ENCODE data around the gene BCS1L.

BCS1L gene

GRCh38 chr2:218627939-218628338 lies 31.5 kb upstream of the BCS1L start:
- no peaks in the 10 kb centered on the region for H3K27me3 ChIP-seq (ENCODE audit: insufficient read depth, poor library complexity, severe bottlenecking)
- H3K4me3 ChIP-seq (replicated peaks; ENCODE audit: insufficient read depth, low read length) = no peak overlapping the region
- TF ChIP-seq POLR2AphosphoS5 (IDR thresholded peaks at IDR 0.05; ENCODE audit: low read depth) = no peak
- TF ChIP-seq CTCF (IDR thresholded peaks at IDR 0.05; ENCODE audit: insufficient read depth, low read length) = no peak
- TF ChIP-seq GABPA (IDR thresholded peaks at IDR 0.05; ENCODE audit: low read depth) = no peak
- TF ChIP-seq REST (IDR thresholded peaks at IDR 0.05; ENCODE audit: insufficient replicate concordance, low read depth) = no peak
- TF ChIP-seq SPI1 (IDR thresholded peaks at IDR 0.05; ENCODE audit: borderline replicate concordance, low read depth) = no peak
- no peak for DNase-seq (ENCODE audit: low read depth in 1 of 2, low spot score in 1 of 2)
- H3K27ac ChIP-seq (replicated peaks) = no peak overlapping the region

GRCh38 chr2:218631837-218632236 lies 27.6 kb upstream of the BCS1L start:
- no peak overlapping the region for H3K27ac ChIP-seq (replicated peaks)
- no peak for DNase-seq (ENCODE audit: low read depth in 1 of 2, low spot score in 1 of 2)
- H3K4me3 ChIP-seq (replicated peaks; ENCODE audit: insufficient read depth, low read length) = no peak overlapping the region
- H3K27me3 ChIP-seq (ENCODE audit: insufficient read depth, poor library complexity, severe bottlenecking) = no peaks in the 10 kb centered on the region
- TF ChIP-seq CTCF (IDR thresholded peaks at IDR 0.05; ENCODE audit: insufficient read depth, low read length) (no peak), GABPA (IDR thresholded peaks at IDR 0.05; ENCODE audit: low read depth) (no peak), REST (IDR thresholded peaks at IDR 0.05; ENCODE audit: insufficient replicate concordance, low read depth) (no peak), SPI1 (IDR thresholded peaks at IDR 0.05; ENCODE audit: borderline replicate concordance, low read depth) (no peak)

GRCh38 chr2:218635719-218636118 lies 23.8 kb upstream of the BCS1L start:
- Histone ChIP-seq H3K4me3 (replicated peaks; ENCODE audit: insufficient read depth, low read length) (no peak overlapping the region), H3K27me3 (ENCODE audit: insufficient read depth, poor library complexity, severe bottlenecking) (no peaks in the 10 kb centered on the region), H3K27ac (replicated peaks) (no peak overlapping the region)
- no peak for DNase-seq (ENCODE audit: low read depth in 1 of 2, low spot score in 1 of 2)
- no peak for TF ChIP-seq GABPA (IDR thresholded peaks at IDR 0.05; ENCODE audit: low read depth)
- no peak for TF ChIP-seq POLR2AphosphoS5 (IDR thresholded peaks at IDR 0.05; ENCODE audit: low read depth)
- TF ChIP-seq CTCF (IDR thresholded peaks at IDR 0.05; ENCODE audit: insufficient read depth, low read length) = no peak
- TF ChIP-seq SPI1 (IDR thresholded peaks at IDR 0.05; ENCODE audit: borderline replicate concordance, low read depth) = no peak
- no peak for TF ChIP-seq REST (IDR thresholded peaks at IDR 0.05; ENCODE audit: insufficient replicate concordance, low read depth)

Measured in HL-60 (cell line).